ENCODE measurements around the gene ACTR6. TPM values are rescaled to one million over a fixed set of nuclear protein-coding genes. Genes with fewer than 3 reads are reported as not detected.

Gene ACTR6
- total RNA-seq, 1 donor from 2014 or later, result 23.5 TPM

- CTCF ChIA-PET, result no interaction called here
- no peaks in the 10 kb centered on the region for H3K9me3 Mint-ChIP-seq
- H3K4me1 Mint-ChIP-seq, result no peaks in the 10 kb centered on the region
- intact Hi-C loops (cut with micrococcal nuclease), result no loop called here
- TF ChIP-seq CTCF (IDR thresholded peaks at IDR 0.05), result no peak
- H3K27me3 Mint-ChIP-seq, result no peaks in the 10 kb centered on the region
- POLR2A ChIA-PET, result no interaction called here
- no peak overlapping the region for H3K27ac Mint-ChIP-seq
- DNase-seq (no peak), ATAC-seq (ENCODE audit: low read depth) (no peak)
- H3K4me3 Mint-ChIP-seq, result no peak overlapping the region
- no peaks in the 10 kb centered on the region for H3K36me3 Mint-ChIP-seq (ENCODE audit: low read depth)
These were observed 48.3 kb downstream of the ACTR6 start for GRCh38 chr12:100248886-100249285.

- no peak for TF ChIP-seq CTCF (IDR thresholded peaks at IDR 0.05)
- intact Hi-C loops (cut with micrococcal nuclease), result no loop called here
- POLR2A ChIA-PET, result no interaction called here
- ATAC-seq (ENCODE audit: low read depth), result no peak
- no peak for DNase-seq
- Mint-ChIP-seq H3K36me3 (ENCODE audit: low read depth) (no peaks in the 10 kb centered on the region), H3K9me3 (no peaks in the 10 kb centered on the region), H3K27me3 (no peaks in the 10 kb centered on the region), H3K27ac (no peak overlapping the region), H3K4me1 (no peaks in the 10 kb centered on the region), H3K4me3 (no peak overlapping the region)
- CTCF ChIA-PET, result no interaction called here
These were observed 49.3 kb downstream of the ACTR6 start for GRCh38 chr12:100249941-100250340.

- ATAC-seq (ENCODE audit: low read depth) (no peak), DNase-seq (no peak)
- Mint-ChIP-seq H3K4me1 (no peaks in the 10 kb centered on the region), H3K27me3 (no peaks in the 10 kb centered on the region), H3K27ac (no peak overlapping the region), H3K4me3 (no peak overlapping the region), H3K36me3 (ENCODE audit: low read depth) (no peaks in the 10 kb centered on the region), H3K9me3 (no peaks in the 10 kb centered on the region)
- intact Hi-C loops (cut with micrococcal nuclease), result no loop called here
- POLR2A ChIA-PET, result no interaction called here
- no peak for TF ChIP-seq CTCF (IDR thresholded peaks at IDR 0.05)
- CTCF ChIA-PET, result no interaction called here
These were observed 51.3 kb downstream of the ACTR6 start for GRCh38 chr12:100251917-100252316.

GRCh38 chr12:100253437-100253836 is 52.8 kb downstream of the ACTR6 start:
- POLR2A ChIA-PET, result no interaction called here
- Mint-ChIP-seq H3K9me3 (no peaks in the 10 kb centered on the region), H3K4me1 (no peaks in the 10 kb centered on the region), H3K27ac (no peak overlapping the region), H3K4me3 (no peak overlapping the region), H3K27me3 (no peaks in the 10 kb centered on the region), H3K36me3 (ENCODE audit: low read depth) (no peaks in the 10 kb centered on the region)
- no peak for TF ChIP-seq CTCF (IDR thresholded peaks at IDR 0.05)
- CTCF ChIA-PET, result no interaction called here
- ATAC-seq (ENCODE audit: low read depth) (no peak), DNase-seq (no peak)
- intact Hi-C loops (cut with micrococcal nuclease), result no loop called here

- H3K36me3 Mint-ChIP-seq (ENCODE audit: low read depth), result no peaks in the 10 kb centered on the region
- CTCF ChIA-PET, result interaction anchor here (1.0 kb wide), 1 partner anchor 34 kb away, joined by 3 read pairs; no protein-coding TSS in a partner anchor
These were observed 54.3 kb downstream of the ACTR6 start for GRCh38 chr12:100254876-100255275.

More at GRCh38 chr12:100254876-100255275, 54.3 kb downstream of the ACTR6 start:
- H3K27ac Mint-ChIP-seq, result no peak overlapping the region
- H3K9me3 Mint-ChIP-seq, result no peaks in the 10 kb centered on the region
- POLR2A ChIA-PET, result no interaction called here
- no peak for TF ChIP-seq CTCF (IDR thresholded peaks at IDR 0.05)
- H3K27me3 Mint-ChIP-seq, result no peaks in the 10 kb centered on the region
- DNase-seq, result no peak
- no peaks in the 10 kb centered on the region for H3K4me1 Mint-ChIP-seq
- ATAC-seq (ENCODE audit: low read depth), result no peak
- intact Hi-C loops (cut with micrococcal nuclease), result no loop called here
- no peak overlapping the region for H3K4me3 Mint-ChIP-seq

All from activated B cell treated with CpG ODN at 0.5 μM for 24 hours (primary cell).